Hematopoietic multipotent progenitor cell (in vitro differentiated cells): ENCODE measurements around the gene ZNF585A. TPM values are rescaled to one million over a fixed set of nuclear protein-coding genes. Genes with fewer than 3 reads are reported as not detected.
"Not testable (repeated sequence)": the region's sequence is repeated elsewhere in the genome, so short reads cannot be mapped to it uniquely, and the experiment has no call there.

Source experiments
- DNase-seq, 3 donors: peaks; one replicate each; pipeline ENCODE4 v3.0.0-alpha.2; 2011 to 2015; ENCODE audit warnings: low read depth in 2 of 3, low spot score in 2 of 3
- total RNA-seq: library from RNA; depleted of rRNA; stranded (reverse); fragments of >200 nt; gene quantifications from one replicate; pipeline ENCODE4 v1.2.3, GENCODE V29; 2012

ZNF585A gene
- total RNA-seq: 5.4 TPM

- peak; percentile 74 to 98 (median 96) for DNase-seq
Observed at GRCh38 chr19:37172368-37173366, at the start of gene ZNF585A. Gene ZNF585A (minus strand): TSS chr19:37172695. CDS start chr19:37169910, 2,785 bp downstream.

GRCh38 chr19:37221136-37221535, 48.6 kb upstream of the ZNF585A start:
- no peak for DNase-seq

- no peak for DNase-seq
Observed at GRCh38 chr19:37220383-37220782, 47.9 kb upstream of the ZNF585A start.

- DNase-seq: no peak
Observed at GRCh38 chr19:37218592-37218935, 46.1 kb upstream of the ZNF585A start.

- DNase-seq: peak; percentile 66 to 94 (median 92)
Observed at GRCh38 chr19:37217775-37218591, 45.5 kb upstream of the ZNF585A start, which contains the start of gene ZNF383. Gene ZNF383 (plus strand): TSS chr19:37218214. CDS start chr19:37230454, 12,240 bp downstream.

GRCh38 chr19:37217480-37217774, 44.9 kb upstream of the ZNF585A start:
- DNase-seq: no peak

GRCh38 chr19:37197768-37198167, 25.3 kb upstream of the ZNF585A start:
- DNase-seq: no peak

GRCh38 chr19:37197115-37197514, 24.6 kb upstream of the ZNF585A start:
- not testable (repeated sequence) for DNase-seq

GRCh38 chr19:37195248-37195647, 22.8 kb upstream of the ZNF585A start:
- DNase-seq: not testable (repeated sequence)

- DNase-seq: not testable (repeated sequence)
Observed at GRCh38 chr19:37186071-37186470, 13.6 kb upstream of the ZNF585A start.

GRCh38 chr19:37165635-37166034, 6.9 kb downstream of the ZNF585A start:
- no peak for DNase-seq

- DNase-seq: no peak
Observed at GRCh38 chr19:37160153-37160552, 12.3 kb downstream of the ZNF585A start.

- no peak for DNase-seq
Observed at GRCh38 chr19:37148214-37148613, 24.3 kb downstream of the ZNF585A start.

- no peak for DNase-seq
Observed at GRCh38 chr19:37136111-37136510, 36.4 kb downstream of the ZNF585A start.

GRCh38 chr19:37128821-37129177, 43.7 kb downstream of the ZNF585A start:
- DNase-seq: no peak

- DNase-seq: no peak
Observed at GRCh38 chr19:37127999-37128820, 44.3 kb downstream of the ZNF585A start.

- DNase-seq: not testable (repeated sequence)
Observed at GRCh38 chr19:37122093-37122492, 50.4 kb downstream of the ZNF585A start.

- DNase-seq: no peak
Observed at GRCh38 chr19:37114001-37114400, 58.5 kb downstream of the ZNF585A start.

- DNase-seq: peak in 1 of 3 donors; percentile 17
Observed at GRCh38 chr19:37111753-37112152, 60.7 kb downstream of the ZNF585A start.

GRCh38 chr19:37104135-37104534, 68.4 kb downstream of the ZNF585A start:
- DNase-seq: not testable (repeated sequence)

GRCh38 chr19:37098570-37098969, 73.9 kb downstream of the ZNF585A start:
- no peak for DNase-seq
